Right lobe of liver (tissue), 6 donors: Measurements from ENCODE around the gene KCNH1. TPM values are rescaled to one million over a fixed set of nuclear protein-coding genes. Genes with fewer than 3 reads are reported as not detected.

Experiments used
- ATAC-seq, 4 donors: fragments of 200-7000 bp; cut with Tn5 transposase; one replicate each; pipeline ENCODE4 v1.9.1; 2020; ENCODE audit warnings: mild to moderate bottlenecking in 4 of 4, moderate library complexity in 4 of 4
- DNase-seq, 3 donors: peaks; one replicate each; pipeline ENCODE4 v3.0.0-alpha.2; 2020
- H3K27ac ChIP-seq, 3 donors: fragments of 200-600 bp; one replicate each; pipeline ENCODE4 v1.8.0; 2022
- H3K27me3 ChIP-seq, 2 donors: fragments of 200-600 bp; one replicate each; pipeline ENCODE4 v1.8.0; 2022
- H3K36me3 ChIP-seq, 4 donors: fragments of 200-600 bp; sonication (generic) in 1 of 4; one replicate each; pipeline versions ENCODE4 v1.5.1 to v1.8.0; 2017 to 2022; ENCODE audit warnings: control low read depth in 1 of 4
- H3K4me1 ChIP-seq, 4 donors: fragments of 200-600 bp; sonication (generic) in 1 of 4; one replicate each; pipeline versions ENCODE4 v1.5.1 to v1.8.0; 2017 to 2022; ENCODE audit warnings: control low read depth in 1 of 4
- H3K4me3 ChIP-seq, 3 donors: fragments of 200-600 bp; one replicate each; pipeline ENCODE4 v1.8.0; 2022
- H3K9me3 ChIP-seq, 4 donors: fragments of 200-600 bp; sonication (generic) in 1 of 4; one replicate each; pipeline versions ENCODE4 v1.5.1 to v1.8.0; 2017 to 2022; ENCODE audit warnings: control low read depth in 1 of 4
- POLR2A ChIP-seq: fragments of 450-650 bp; IDR thresholded peaks from one replicate; pipeline ENCODE4 v1.6.1; 2017; ENCODE audit warnings: antibody characterized with exemption, mild to moderate bottlenecking
- WGBS: methylation state at CpG from one replicate; pipeline ENCODE4 v1.1.6; 2018; ENCODE audit warnings: low coverage, low lambda C conversion rate; ENCODE audit not compliant: insufficient coverage; ENCODE audit errors: missing lambda C conversion rate; 5-methylcytosine and 5-hydroxymethylcytosine counted together
- intact Hi-C, 2 donors: fragments of 100-400 bp; cut with DNase I; formaldehyde crosslinking; loops; one replicate each; pipeline versions ENCODE4 v1.11.2 to v1.14.1; 2022
- total RNA-seq, 6 experiments: library from RNA; depleted of rRNA in 2 of 6; stranded (reverse); fragments of >200 nt in 2 of 6; fragmentation: NEBNext Ultra II Directional in 3 of 6; extraction: Animal tissue kit (Norgen Biotek cat#: 25700) in 3 of 6; gene quantifications; one replicate each; pipeline versions ENCODE4 v1.1.0 to v1.2.4, GENCODE V29; 2016 to 2023
- TF ChIP-seq, protein P1 (sequence below), 4 donors: fragments of 200-600 bp in 3 of 4; fragments of 450-650 bp in 1 of 4; IDR thresholded peaks; one replicate each; pipeline versions ENCODE4 v1.5.1 to v1.8.0; 2016 to 2022; ENCODE audit warnings: antibody characterized with exemption in 4 of 4, mild to moderate bottlenecking in 2 of 4
- donor health status: DM: no; HTN: yes; CAD: no.
- donor health status: DM: no; HTN: no; CAD: no.
- donor health status: DM: no; HTN: no; CAD: no.
- donor health status: DM: no; HTN: yes; CAD: no.
- donor health status: DM: no; HTN: yes; CAD: no.

Gene KCNH1
- total RNA-seq, 6 experiments from 2014 or later, result not detected

DNA sequence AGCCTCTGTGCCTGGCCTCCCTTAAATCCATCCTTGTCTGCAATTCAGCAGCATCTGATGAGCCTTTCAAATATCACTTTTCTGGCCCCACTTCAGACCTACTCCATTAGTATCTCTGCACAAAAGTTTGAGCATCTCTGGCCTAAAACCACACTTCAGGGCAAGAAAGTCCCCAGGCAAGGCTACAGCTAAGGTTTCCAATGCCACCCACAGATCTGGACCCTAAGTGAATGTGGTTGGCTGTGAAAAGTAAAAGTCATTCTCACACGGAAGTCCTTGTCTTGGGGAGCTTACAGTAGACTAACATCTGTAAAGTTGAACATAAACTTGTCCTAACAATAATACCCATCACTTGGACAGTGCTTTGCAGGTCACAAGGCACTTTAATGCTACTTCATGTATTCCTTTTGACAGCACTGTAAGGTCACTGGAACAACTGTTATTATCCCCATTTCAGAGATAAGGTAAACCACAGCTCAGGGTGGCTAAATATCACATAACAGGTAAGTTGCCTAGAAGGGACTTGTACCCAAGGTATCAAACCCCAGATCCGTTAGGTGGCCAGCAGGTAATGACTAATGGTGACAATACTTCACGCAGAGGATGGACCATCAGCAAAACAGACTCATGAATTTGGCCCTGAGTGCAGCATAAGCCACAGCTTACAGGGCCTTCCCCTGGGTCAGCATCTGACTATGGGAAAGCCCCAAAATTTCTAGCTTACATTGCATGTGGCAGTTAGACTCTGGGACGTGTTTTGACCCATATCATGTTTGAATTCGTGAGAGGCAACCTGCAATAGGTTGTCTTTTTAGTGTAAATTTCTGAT, 449.3 kb downstream of the KCNH1 start:
- ATAC-seq (no peak), DNase-seq (no peak)
- Histone ChIP-seq H3K4me1 (peaks cover 0 to 11% (median 5%) of the 10 kb centered on the region in 4 donors), H3K4me3 (no peak overlapping the region), H3K9me3 (no peaks in the 10 kb centered on the region), H3K27me3 (no peaks in the 10 kb centered on the region), H3K36me3 (no peaks in the 10 kb centered on the region), H3K27ac (no peak overlapping the region)
- no peak for TF ChIP-seq POLR2A
- TF ChIP-seq, protein P1, sequence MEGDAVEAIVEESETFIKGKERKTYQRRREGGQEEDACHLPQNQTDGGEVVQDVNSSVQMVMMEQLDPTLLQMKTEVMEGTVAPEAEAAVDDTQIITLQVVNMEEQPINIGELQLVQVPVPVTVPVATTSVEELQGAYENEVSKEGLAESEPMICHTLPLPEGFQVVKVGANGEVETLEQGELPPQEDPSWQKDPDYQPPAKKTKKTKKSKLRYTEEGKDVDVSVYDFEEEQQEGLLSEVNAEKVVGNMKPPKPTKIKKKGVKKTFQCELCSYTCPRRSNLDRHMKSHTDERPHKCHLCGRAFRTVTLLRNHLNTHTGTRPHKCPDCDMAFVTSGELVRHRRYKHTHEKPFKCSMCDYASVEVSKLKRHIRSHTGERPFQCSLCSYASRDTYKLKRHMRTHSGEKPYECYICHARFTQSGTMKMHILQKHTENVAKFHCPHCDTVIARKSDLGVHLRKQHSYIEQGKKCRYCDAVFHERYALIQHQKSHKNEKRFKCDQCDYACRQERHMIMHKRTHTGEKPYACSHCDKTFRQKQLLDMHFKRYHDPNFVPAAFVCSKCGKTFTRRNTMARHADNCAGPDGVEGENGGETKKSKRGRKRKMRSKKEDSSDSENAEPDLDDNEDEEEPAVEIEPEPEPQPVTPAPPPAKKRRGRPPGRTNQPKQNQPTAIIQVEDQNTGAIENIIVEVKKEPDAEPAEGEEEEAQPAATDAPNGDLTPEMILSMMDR (IDR thresholded peaks at IDR 0.05), result no peak
- WGBS, result 67% methylated on average over 1 of the region's 5 CpGs
- intact Hi-C loops, result no loop called here

- Histone ChIP-seq H3K27ac (no peak overlapping the region), H3K9me3 (no peaks in the 10 kb centered on the region), H3K4me1 (peaks cover 0 to 11% (median 5%) of the 10 kb centered on the region in 4 donors), H3K27me3 (no peaks in the 10 kb centered on the region), H3K36me3 (no peaks in the 10 kb centered on the region), H3K4me3 (no peak overlapping the region)
- ATAC-seq, result no peak
- TF ChIP-seq, protein P1 (IDR thresholded peaks at IDR 0.05), result no peak
- TF ChIP-seq POLR2A, result no peak
- intact Hi-C loops, result no loop called here
- 94% methylated on average over 18 of the region's 33 CpGs for WGBS
- peak in 1 of 3 donors; percentile 35 for DNase-seq
Measured at GRCh38 chr1:210683403-210684047, 450.4 kb downstream of the KCNH1 start.

DNA sequence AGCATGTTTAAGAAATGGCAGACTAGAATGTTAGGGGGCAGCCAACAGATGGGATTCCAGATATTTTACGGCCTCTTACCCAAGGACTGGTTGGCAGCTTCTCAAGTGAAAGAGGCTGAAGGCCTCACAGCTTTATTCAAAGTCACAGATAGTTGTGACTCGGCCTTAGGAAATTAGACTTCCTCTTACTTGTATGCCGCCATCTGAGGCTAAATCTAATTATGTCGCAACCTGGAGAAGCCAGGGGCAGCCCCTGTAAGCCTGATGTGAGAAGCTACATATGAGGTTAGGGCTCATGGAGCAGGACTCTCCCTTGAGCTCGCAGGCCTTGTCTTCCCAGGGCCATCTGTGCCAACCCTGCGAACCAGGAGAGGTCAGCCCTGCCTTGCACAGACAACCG, 452.8 kb downstream of the KCNH1 start:
- Histone ChIP-seq H3K36me3 (no peaks in the 10 kb centered on the region), H3K4me3 (no peak overlapping the region), H3K4me1 (no peaks in the 10 kb centered on the region), H3K27ac (no peak overlapping the region), H3K27me3 (no peaks in the 10 kb centered on the region), H3K9me3 (no peaks in the 10 kb centered on the region)
- ATAC-seq, result no peak
- intact Hi-C loops, result no loop called here
- no peak for TF ChIP-seq POLR2A
- TF ChIP-seq, protein P1 (IDR thresholded peaks at IDR 0.05), result no peak
- peak in 1 of 3 donors; percentile 24 for DNase-seq
- WGBS, result 83% methylated on average over 2 of the region's 7 CpGs

DNA sequence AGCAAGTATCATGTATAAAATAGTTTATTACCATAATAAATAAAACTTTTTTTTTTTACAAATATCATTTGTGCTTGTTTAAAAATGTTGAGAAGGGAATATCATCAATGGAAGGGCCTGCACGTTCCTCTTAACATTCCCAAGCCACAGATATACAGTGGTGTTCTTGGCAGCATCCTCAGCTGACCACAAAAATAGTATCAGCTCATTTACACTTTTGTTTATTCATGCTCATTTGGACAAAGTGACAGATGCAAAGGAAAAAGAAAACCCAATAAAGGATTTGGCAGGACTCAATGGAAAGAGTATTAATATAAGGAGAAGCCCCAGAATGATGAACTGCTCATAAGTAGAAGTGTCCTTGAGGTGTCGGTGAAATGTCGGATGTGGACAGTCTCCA, 455.6 kb downstream of the KCNH1 start:
- no peak overlapping the region for H3K27ac ChIP-seq
- ATAC-seq (no peak), DNase-seq (peak in 1 of 3 donors; percentile 14)
- H3K36me3 ChIP-seq, result no peaks in the 10 kb centered on the region
- WGBS, result 96% methylated on average over 3 of the region's 3 CpGs
- H3K4me1 ChIP-seq, result no peaks in the 10 kb centered on the region
- no peak for TF ChIP-seq POLR2A
- TF ChIP-seq, protein P1 (IDR thresholded peaks at IDR 0.05), result no peak
- H3K27me3 ChIP-seq, result no peaks in the 10 kb centered on the region
- H3K9me3 ChIP-seq, result no peaks in the 10 kb centered on the region
- intact Hi-C loops, result no loop called here
- H3K4me3 ChIP-seq, result no peak overlapping the region
